ENCODE measurements around the gene LIPN.
A peak's percentile ranks its signal among the peaks of the same experiment; 100 is the strongest.

LIPN gene

GRCh38 chr10:88809621-88810020 lies 49.8 kb downstream of the LIPN start:
- TF ChIP-seq EZH2phosphoT487 (IDR thresholded peaks at IDR 0.05; ENCODE audit: borderline replicate concordance, low read length) (no peak), CTCF (IDR thresholded peaks at IDR 0.05; ENCODE audit: low read depth, low read length, poor library complexity, severe bottlenecking) (no peak)
- no peaks in the 10 kb centered on the region for H4K20me1 ChIP-seq (ENCODE audit: control insufficient read depth, insufficient read depth, low read depth, low read length)
- H3F3A ChIP-seq (ENCODE audit: control insufficient read depth, insufficient read depth): no peaks in the 10 kb centered on the region
- no peaks in the 10 kb centered on the region for H3K9me3 ChIP-seq (ENCODE audit: control insufficient read depth, insufficient read depth, low read length)
- H3K9me2 ChIP-seq (replicated peaks; ENCODE audit: control insufficient read depth, low read length): no peaks in the 10 kb centered on the region
- H3K36me3 ChIP-seq (ENCODE audit: control insufficient read depth, low read length): no peaks in the 10 kb centered on the region
- no peaks in the 10 kb centered on the region for H3K4me1 ChIP-seq (ENCODE audit: control insufficient read depth, low read length)
- no peaks in the 10 kb centered on the region for H3K79me2 ChIP-seq (ENCODE audit: control insufficient read depth, low read length)
- no peak overlapping the region for H3K27ac ChIP-seq (ENCODE audit: low read depth, low read length)
- H3K27me3 ChIP-seq (ENCODE audit: control insufficient read depth, low read length): peaks cover 15% of the 10 kb centered on the region
- no peak overlapping the region for H3K4me3 ChIP-seq (ENCODE audit: low read length)
- H3K4me2 ChIP-seq (ENCODE audit: low read length): no peak overlapping the region

- no peak overlapping the region for H3K4me3 ChIP-seq (ENCODE audit: low read length)
- no peaks in the 10 kb centered on the region for H3K79me2 ChIP-seq (ENCODE audit: control insufficient read depth, low read length)
- TF ChIP-seq EZH2phosphoT487 (IDR thresholded peaks at IDR 0.05; ENCODE audit: borderline replicate concordance, low read length): no peak
- peak; percentile 79 for TF ChIP-seq CTCF (IDR thresholded peaks at IDR 0.05; ENCODE audit: low read depth, low read length, poor library complexity, severe bottlenecking)
- H3K27ac ChIP-seq (ENCODE audit: low read depth, low read length): no peak overlapping the region
- no peaks in the 10 kb centered on the region for H3F3A ChIP-seq (ENCODE audit: control insufficient read depth, insufficient read depth)
- no peaks in the 10 kb centered on the region for H3K9me2 ChIP-seq (replicated peaks; ENCODE audit: control insufficient read depth, low read length)
- no peaks in the 10 kb centered on the region for H4K20me1 ChIP-seq (ENCODE audit: control insufficient read depth, insufficient read depth, low read depth, low read length)
- no peak overlapping the region for H3K4me2 ChIP-seq (ENCODE audit: low read length)
- no peaks in the 10 kb centered on the region for H3K9me3 ChIP-seq (ENCODE audit: control insufficient read depth, insufficient read depth, low read length)
- H3K27me3 ChIP-seq (ENCODE audit: control insufficient read depth, low read length): peaks cover 15% of the 10 kb centered on the region
- H3K4me1 ChIP-seq (ENCODE audit: control insufficient read depth, low read length): no peaks in the 10 kb centered on the region
- H3K36me3 ChIP-seq (ENCODE audit: control insufficient read depth, low read length): no peaks in the 10 kb centered on the region
Measured at GRCh38 chr10:88810196-88810961, 50.6 kb downstream of the LIPN start.

GRCh38 chr10:88813200-88813599 lies 53.4 kb downstream of the LIPN start:
- Histone ChIP-seq H3K27ac (ENCODE audit: low read depth, low read length) (no peak overlapping the region), H3K27me3 (ENCODE audit: control insufficient read depth, low read length) (peaks cover 34% of the 10 kb centered on the region), H3F3A (ENCODE audit: control insufficient read depth, insufficient read depth) (no peaks in the 10 kb centered on the region), H3K9me2 (replicated peaks; ENCODE audit: control insufficient read depth, low read length) (no peaks in the 10 kb centered on the region), H3K4me3 (ENCODE audit: low read length) (no peak overlapping the region), H3K79me2 (ENCODE audit: control insufficient read depth, low read length) (no peaks in the 10 kb centered on the region), H3K9me3 (ENCODE audit: control insufficient read depth, insufficient read depth, low read length) (no peaks in the 10 kb centered on the region), H4K20me1 (ENCODE audit: control insufficient read depth, insufficient read depth, low read depth, low read length) (no peaks in the 10 kb centered on the region), H3K4me1 (ENCODE audit: control insufficient read depth, low read length) (no peaks in the 10 kb centered on the region), H3K4me2 (ENCODE audit: low read length) (no peak overlapping the region), H3K36me3 (ENCODE audit: control insufficient read depth, low read length) (no peaks in the 10 kb centered on the region)
- TF ChIP-seq CTCF (IDR thresholded peaks at IDR 0.05; ENCODE audit: low read depth, low read length, poor library complexity, severe bottlenecking): no peak
- no peak for TF ChIP-seq EZH2phosphoT487 (IDR thresholded peaks at IDR 0.05; ENCODE audit: borderline replicate concordance, low read length)
